ENCODE results near the gene C5orf34. TPM values are rescaled to one million over a fixed set of nuclear protein-coding genes. Genes with fewer than 3 reads are reported as not detected.

The C5orf34 gene
- total and polyA plus RNA-seq, 9 of the 15 experiments (the other 6 are each of a cell fraction or from before 2014, with no cell fraction given) = 13.2 to 32.6 (median 20.7) TPM

DNA sequence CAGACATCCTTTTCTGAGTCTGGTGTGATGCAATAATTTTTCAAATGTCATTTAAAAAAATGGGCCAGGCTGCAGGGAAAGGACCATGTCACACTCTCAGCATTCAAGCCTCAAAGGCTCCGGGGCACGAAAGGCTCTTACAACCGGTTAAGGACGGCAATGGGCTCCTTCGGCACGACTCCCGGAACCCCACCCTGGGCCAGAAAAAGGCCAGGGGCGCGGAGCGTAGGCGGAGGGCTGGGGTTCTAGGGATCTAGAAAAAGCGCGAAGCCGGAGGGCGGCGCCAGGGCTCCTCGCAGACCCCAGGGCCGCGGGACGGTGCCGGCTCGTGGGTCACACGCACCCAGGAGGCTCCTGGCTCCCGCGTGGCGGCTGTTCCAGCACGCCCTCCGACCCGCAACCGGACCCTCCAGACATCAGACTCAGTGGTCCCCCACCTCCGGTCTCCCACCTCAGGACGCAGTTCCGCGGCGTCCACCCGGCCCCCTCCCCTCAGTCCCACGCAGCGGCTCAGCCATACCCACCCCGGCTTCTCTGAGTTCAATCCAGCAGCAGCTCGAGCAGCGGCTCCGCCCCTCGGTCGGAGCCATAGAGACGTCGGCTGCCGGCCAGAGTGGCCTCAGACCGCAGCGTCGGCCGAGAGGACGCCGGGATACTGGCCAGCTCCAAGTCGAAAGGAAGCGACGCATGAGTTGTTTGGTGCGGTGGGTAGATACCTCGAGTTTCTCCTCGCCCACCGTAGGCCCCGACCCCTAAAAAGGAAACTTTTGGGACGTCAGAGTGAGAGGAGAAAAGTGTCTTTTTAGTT lies 31.4 kb downstream of the C5orf34 start, which contains the start of gene TMEM267 (continued):
- no peak for TF ChIP-seq ZC3H4 (CRISPR knock-in tag; IDR thresholded peaks at IDR 0.05; ENCODE audit: borderline replicate concordance)
- TF ChIP-seq CREM (IDR thresholded peaks at IDR 0.05; ENCODE audit: low read depth) = peak; percentile 89
- TF ChIP-seq MED1 (CRISPR knock-in tag; IDR thresholded peaks at IDR 0.05; ENCODE audit: borderline replicate concordance) = no peak
- TF ChIP-seq ZNF507 (tag; conservative IDR thresholded peaks at IDR 0.05) = no peak
- TF ChIP-seq DMBX1 (CRISPR knock-in tag; IDR thresholded peaks at IDR 0.05; ENCODE audit: borderline replicate concordance) = 0 out of 2 replicates have a peak, but pooled peaks have one; percentile 8
- TF ChIP-seq ZNF398 (CRISPR knock-in tag; IDR thresholded peaks at IDR 0.05) = no peak
- TF ChIP-seq KDM5B (IDR thresholded peaks at IDR 0.05; ENCODE audit: insufficient replicate concordance, low read depth, low read length) = peak; percentile 96
- TF ChIP-seq ZNF212 (CRISPR knock-in tag; IDR thresholded peaks at IDR 0.05) = peak; percentile 28; the same call in 1 of the 2 replicates
- TF ChIP-seq NRF1 (conservative IDR thresholded peaks at IDR 0.05 in 1 of 2, IDR thresholded peaks at IDR 0.05 in 1 of 2) = peak; percentile 66 to 69
- TF ChIP-seq POLR2AphosphoS2 (IDR thresholded peaks at IDR 0.05; ENCODE audit: low read length) = peak; percentile 78; the same call in 1 of the 2 replicates
- TF ChIP-seq ESRRB (CRISPR knock-in tag; IDR thresholded peaks at IDR 0.05; ENCODE audit: borderline replicate concordance) = no peak
- TF ChIP-seq ZMIZ1 (IDR thresholded peaks at IDR 0.05; ENCODE audit: low read depth in 2 of 2, low read length in 2 of 2) = peak in 1 of 2 experiments; percentile 59; a peak in 1 of 4 replicates
- TF ChIP-seq, protein P1, sequence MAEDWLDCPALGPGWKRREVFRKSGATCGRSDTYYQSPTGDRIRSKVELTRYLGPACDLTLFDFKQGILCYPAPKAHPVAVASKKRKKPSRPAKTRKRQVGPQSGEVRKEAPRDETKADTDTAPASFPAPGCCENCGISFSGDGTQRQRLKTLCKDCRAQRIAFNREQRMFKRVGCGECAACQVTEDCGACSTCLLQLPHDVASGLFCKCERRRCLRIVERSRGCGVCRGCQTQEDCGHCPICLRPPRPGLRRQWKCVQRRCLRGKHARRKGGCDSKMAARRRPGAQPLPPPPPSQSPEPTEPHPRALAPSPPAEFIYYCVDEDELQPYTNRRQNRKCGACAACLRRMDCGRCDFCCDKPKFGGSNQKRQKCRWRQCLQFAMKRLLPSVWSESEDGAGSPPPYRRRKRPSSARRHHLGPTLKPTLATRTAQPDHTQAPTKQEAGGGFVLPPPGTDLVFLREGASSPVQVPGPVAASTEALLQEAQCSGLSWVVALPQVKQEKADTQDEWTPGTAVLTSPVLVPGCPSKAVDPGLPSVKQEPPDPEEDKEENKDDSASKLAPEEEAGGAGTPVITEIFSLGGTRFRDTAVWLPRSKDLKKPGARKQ (CRISPR knock-in tag; IDR thresholded peaks at IDR 0.05) = no peak
- 0 out of 2 replicates have a peak, but pooled peaks have one; percentile 20 for TF ChIP-seq ZFP1 (CRISPR knock-in tag; IDR thresholded peaks at IDR 0.05)
- no peak for TF ChIP-seq ZBED1 (IDR thresholded peaks at IDR 0.05)

Measured in K562 (cell line).